GM18526 (cell line): ENCODE data around the gene REEP6.

Experiments
- POLR2A ChIP-seq: IDR thresholded peaks from 3 replicates; pipeline ENCODE4 v1.6.1; 2011; ENCODE audit not compliant: insufficient read length; ENCODE audit errors: extremely low read depth

REEP6 gene

GRCh38 chr19:1466461-1467214 lies 24.3 kb upstream of the REEP6 start:
- TF ChIP-seq POLR2A: no peak

DNA sequence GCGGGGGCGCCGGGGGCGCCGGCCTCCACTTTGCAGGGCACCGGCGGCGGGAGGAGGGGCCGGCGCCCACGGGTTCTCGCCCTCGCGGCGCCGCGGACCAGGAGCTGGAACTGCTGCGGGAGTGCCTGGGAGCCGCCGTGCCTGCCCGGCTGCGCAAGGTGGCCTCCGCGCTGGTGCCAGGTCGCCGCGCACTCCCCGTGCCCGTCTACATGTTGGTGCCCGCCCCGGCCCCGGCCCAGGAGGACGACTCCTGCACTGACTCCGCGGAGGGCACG lies 23.8 kb upstream of the REEP6 start:
- TF ChIP-seq POLR2A: no peak

DNA sequence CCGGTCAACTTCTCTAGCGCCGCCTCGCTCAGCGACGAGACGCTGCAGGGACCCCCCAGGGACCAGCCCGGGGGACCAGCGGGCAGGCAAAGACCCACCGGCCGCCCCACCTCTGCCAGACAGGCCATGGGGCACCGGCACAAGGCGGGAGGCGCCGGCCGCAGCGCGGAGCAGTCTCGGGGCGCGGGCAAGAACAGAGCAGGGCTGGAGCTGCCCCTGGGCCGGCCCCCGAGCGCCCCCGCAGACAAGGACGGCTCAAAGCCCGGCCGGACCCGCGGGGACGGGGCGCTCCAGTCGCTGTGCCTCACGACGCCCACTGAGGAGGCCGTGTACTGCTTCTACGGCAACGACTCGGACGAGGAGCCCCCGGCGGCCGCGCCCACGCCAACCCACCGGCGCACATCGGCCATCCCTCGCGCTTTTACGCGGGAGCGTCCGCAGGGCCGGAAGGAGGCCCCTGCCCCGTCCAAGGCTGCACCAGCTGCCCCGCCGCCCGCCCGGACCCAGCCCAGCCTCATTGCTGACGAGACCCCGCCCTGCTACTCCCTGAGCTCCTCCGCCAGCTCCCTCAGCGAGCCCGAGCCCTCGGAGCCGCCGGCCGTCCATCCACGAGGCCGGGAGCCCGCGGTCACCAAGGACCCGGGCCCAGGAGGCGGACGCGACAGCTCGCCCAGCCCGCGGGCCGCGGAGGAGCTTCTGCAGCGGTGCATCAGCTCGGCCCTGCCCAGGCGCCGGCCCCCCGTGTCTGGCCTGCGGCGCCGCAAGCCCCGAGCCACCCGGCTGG lies 23.3 kb upstream of the REEP6 start:
- no peak for TF ChIP-seq POLR2A

GRCh38 chr19:1468274-1468820 lies 22.6 kb upstream of the REEP6 start:
- no peak for TF ChIP-seq POLR2A

GRCh38 chr19:1468821-1469254 lies 22.1 kb upstream of the REEP6 start:
- no peak for TF ChIP-seq POLR2A

- TF ChIP-seq POLR2A: no peak
Measured at GRCh38 chr19:1469255-1470054, 21.5 kb upstream of the REEP6 start.

- TF ChIP-seq POLR2A: no peak
Measured at GRCh38 chr19:1470055-1470304, 21.0 kb upstream of the REEP6 start.

DNA sequence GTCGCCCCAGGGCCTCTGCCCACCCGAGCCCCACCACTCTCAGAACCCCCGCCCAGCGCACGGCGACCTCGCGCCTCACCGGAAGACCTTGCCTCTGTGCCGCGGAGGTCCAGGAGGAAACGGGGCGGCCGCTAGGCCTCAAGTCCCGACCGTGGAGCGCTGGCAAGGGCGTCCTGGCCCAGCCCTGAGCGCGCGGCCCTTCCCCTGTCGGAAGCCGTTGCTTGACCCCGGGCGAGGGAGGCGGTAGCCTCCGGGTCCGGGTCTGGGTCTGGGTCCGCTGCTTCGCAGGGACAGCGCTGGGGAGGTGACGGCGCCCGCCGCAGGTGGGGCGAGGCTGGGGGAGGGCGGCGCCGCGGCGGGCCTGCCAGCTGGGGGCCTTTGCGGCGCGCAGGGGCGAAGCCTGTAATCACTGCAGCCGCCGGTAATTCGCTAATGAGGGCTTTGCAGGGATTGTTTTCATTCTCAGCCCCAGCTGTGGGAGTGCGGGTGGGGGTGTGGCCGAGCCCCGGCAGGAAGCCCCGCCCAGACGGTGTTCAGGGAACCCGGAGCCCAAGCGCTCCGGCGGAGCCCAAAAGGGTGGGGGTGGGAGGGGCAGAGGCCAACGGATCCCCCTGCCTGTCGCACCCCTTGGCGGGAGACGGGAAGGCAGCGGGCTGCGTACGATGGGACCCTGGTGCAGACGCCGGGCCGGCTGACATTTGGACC lies 20.5 kb upstream of the REEP6 start:
- TF ChIP-seq POLR2A: no peak

DNA sequence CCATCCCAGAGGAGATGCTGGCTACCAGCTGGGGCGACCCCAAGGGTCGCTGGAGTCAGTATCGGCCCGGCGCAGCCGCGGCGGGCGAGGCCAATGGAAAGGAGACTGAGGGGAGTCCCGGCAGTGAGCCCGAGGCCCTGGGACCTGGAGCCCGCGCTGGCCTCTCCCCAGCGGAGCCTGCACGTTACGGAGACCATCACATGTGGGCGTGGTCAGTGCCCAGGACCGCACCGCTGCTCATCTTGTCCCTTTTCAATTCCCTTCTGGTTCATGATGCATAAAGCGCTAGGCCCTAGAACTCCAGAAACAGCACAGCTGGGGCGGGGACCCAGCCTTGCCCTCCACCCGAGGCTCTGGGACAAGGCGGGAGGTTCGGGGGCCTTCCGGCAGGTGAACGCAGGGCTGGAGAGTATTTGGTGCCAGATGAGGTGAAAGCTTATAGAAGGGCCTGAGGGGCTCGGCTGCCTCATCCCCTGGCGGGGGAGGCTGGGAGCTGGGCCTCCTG lies 19.9 kb upstream of the REEP6 start:
- TF ChIP-seq POLR2A: no peak

- TF ChIP-seq POLR2A: no peak
Measured at GRCh38 chr19:1471515-1472160, 19.3 kb upstream of the REEP6 start.

DNA sequence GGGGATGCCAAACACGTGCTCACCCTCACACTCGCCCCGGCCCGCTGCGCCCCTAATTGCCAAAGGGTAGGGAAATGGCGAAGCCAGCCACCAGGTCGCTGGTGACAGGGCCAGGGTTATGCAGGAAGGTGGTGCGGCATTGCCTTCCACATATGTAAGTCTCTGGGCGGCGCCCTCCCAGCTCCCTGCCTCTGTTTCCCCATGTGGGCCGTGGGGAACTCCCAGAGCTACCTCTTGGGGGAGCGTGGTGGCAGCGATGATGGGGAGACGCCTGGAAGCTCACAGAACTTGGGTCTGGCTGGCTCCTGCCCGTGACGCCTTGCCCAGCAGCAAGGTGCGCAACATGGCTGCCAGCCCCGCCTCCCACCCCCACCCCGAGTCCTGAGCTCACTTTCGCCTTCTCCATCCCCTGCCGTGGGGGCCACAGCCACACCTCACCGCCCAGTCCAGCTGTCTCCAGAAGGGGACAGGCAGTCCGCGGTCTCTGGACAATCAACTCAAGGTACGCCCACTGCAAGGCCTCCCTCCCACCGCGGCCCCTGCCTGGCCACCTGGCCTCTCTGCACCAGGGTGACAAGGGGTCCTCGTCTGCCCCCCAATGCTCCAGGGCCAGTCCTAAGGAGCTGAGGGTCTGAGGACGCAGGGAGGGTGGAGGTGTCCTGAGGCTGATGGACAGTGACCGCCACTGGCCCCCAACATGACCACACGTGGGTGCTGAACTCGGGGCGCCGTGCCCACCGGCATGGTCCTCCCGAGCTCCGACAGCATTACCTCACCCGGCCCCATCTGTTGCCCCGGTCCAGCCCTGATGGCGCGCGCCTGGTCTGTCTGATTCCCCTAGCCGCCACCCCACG lies 18.5 kb upstream of the REEP6 start:
- no peak for TF ChIP-seq POLR2A

- TF ChIP-seq POLR2A: no peak
Measured at GRCh38 chr19:1473085-1473851, 17.7 kb upstream of the REEP6 start.
